ENCODE results near the gene AFAP1.
A peak's percentile ranks its signal among the peaks of the same experiment; 100 is the strongest.

The AFAP1 gene

GRCh38 chr4:7968262-7968896, 28.7 kb upstream of the AFAP1 start:
- no peak for DNase-seq

GRCh38 chr4:7967501-7968261, 28.0 kb upstream of the AFAP1 start:
- DNase-seq = no peak

GRCh38 chr4:7967063-7967440, 27.4 kb upstream of the AFAP1 start:
- no peak for DNase-seq

- DNase-seq = no peak
Observed at GRCh38 chr4:7966281-7967062, 26.8 kb upstream of the AFAP1 start.

GRCh38 chr4:7964890-7965662, 25.4 kb upstream of the AFAP1 start:
- DNase-seq = peak; percentile 58

GRCh38 chr4:7964459-7964858, 24.8 kb upstream of the AFAP1 start:
- DNase-seq = peak; percentile 32

GRCh38 chr4:7963691-7964090, 24.0 kb upstream of the AFAP1 start:
- no peak for DNase-seq

- DNase-seq = no peak
Observed at GRCh38 chr4:7962609-7963508, 23.2 kb upstream of the AFAP1 start.

GRCh38 chr4:7960790-7961655, 21.4 kb upstream of the AFAP1 start:
- no peak for DNase-seq

- DNase-seq = no peak
Observed at GRCh38 chr4:7960017-7960789, 20.5 kb upstream of the AFAP1 start.

- no peak for DNase-seq
Observed at GRCh38 chr4:7959078-7959477, 19.4 kb upstream of the AFAP1 start.

- DNase-seq = no peak
Observed at GRCh38 chr4:7956934-7957656, 17.4 kb upstream of the AFAP1 start.

- DNase-seq = no peak
Observed at GRCh38 chr4:7956270-7956808, 16.7 kb upstream of the AFAP1 start.

GRCh38 chr4:7955393-7955792, 15.7 kb upstream of the AFAP1 start:
- DNase-seq = no peak

GRCh38 chr4:7952615-7953014, 13.0 kb upstream of the AFAP1 start:
- no peak for DNase-seq

- no peak for DNase-seq
Observed at GRCh38 chr4:7950301-7951092, 10.8 kb upstream of the AFAP1 start.

- DNase-seq = no peak
Observed at GRCh38 chr4:7949759-7950158, 10.1 kb upstream of the AFAP1 start.

- DNase-seq = no peak
Observed at GRCh38 chr4:7947927-7948326, 8.3 kb upstream of the AFAP1 start.

Measured in CD4-positive, alpha-beta T cell treated with Interleukin-15 for 1 hour (primary cell).